Breast epithelium (tissue), 3 donors: ENCODE measurements around the gene ABCB8.

Source experiments
- POLR2A ChIP-seq: fragments of 450-650 bp; IDR thresholded peaks from one replicate; pipeline ENCODE4 v1.6.1; 2016; ENCODE audit warnings: antibody characterized with exemption, mild to moderate bottlenecking, moderate library complexity
- POLR2AphosphoS5 ChIP-seq, 3 donors: sonication (generic); formaldehyde crosslinking; IDR thresholded peaks; one replicate each; pipeline ENCODE4 v1.6.1; 2017; ENCODE audit warnings: antibody characterized with exemption in 3 of 3
- TF ChIP-seq, protein P1 (sequence below), 3 donors: fragments of 450-650 bp; IDR thresholded peaks; one replicate each; pipeline ENCODE4 v1.5.1; 2016 to 2017; ENCODE audit warnings: antibody characterized with exemption in 3 of 3, mild to moderate bottlenecking in 3 of 3, moderate library complexity in 3 of 3

GRCh38 chr7:151045967-151046366 lies 17.7 kb downstream of the ABCB8 start:
- TF ChIP-seq, protein P1, sequence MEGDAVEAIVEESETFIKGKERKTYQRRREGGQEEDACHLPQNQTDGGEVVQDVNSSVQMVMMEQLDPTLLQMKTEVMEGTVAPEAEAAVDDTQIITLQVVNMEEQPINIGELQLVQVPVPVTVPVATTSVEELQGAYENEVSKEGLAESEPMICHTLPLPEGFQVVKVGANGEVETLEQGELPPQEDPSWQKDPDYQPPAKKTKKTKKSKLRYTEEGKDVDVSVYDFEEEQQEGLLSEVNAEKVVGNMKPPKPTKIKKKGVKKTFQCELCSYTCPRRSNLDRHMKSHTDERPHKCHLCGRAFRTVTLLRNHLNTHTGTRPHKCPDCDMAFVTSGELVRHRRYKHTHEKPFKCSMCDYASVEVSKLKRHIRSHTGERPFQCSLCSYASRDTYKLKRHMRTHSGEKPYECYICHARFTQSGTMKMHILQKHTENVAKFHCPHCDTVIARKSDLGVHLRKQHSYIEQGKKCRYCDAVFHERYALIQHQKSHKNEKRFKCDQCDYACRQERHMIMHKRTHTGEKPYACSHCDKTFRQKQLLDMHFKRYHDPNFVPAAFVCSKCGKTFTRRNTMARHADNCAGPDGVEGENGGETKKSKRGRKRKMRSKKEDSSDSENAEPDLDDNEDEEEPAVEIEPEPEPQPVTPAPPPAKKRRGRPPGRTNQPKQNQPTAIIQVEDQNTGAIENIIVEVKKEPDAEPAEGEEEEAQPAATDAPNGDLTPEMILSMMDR (IDR thresholded peaks at IDR 0.05) = no peak
- TF ChIP-seq POLR2A (no peak), POLR2AphosphoS5 (IDR thresholded peaks at IDR 0.05) (no peak)
